Activated naive CD4-positive, alpha-beta T cell treated with Interleukin-2 at 50 U/mL for 16 hours (primary cell): ENCODE data around the gene APOL1.
"Not testable (repeated sequence)": the region's sequence is repeated elsewhere in the genome, so short reads cannot be mapped to it uniquely, and the experiment has no call there.

ENCODE experiments used
- DNase-seq: peaks from one replicate; pipeline ENCODE4 v3.0.0-alpha.2; 2020

APOL1 gene

DNA sequence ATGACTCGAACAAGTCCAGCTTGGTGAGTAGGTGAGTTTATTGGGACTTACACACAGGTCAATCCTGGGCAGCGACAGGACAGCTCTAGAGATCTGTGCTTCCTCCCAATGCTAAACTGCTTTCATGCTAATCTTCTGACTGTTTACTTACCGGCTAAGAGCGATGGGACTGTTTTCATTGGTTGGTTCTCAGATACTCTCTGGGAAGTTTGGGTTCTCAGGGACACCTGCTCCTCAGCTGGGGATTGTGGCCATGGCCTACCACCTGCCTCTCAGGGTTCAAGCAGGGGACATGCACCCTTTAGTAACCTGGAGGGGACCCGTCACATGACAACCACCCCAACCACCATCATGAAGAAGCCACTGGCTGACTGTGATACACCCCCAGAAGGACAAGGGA is 26.7 kb upstream of the APOL1 start:
- DNase-seq, result no peak

DNA sequence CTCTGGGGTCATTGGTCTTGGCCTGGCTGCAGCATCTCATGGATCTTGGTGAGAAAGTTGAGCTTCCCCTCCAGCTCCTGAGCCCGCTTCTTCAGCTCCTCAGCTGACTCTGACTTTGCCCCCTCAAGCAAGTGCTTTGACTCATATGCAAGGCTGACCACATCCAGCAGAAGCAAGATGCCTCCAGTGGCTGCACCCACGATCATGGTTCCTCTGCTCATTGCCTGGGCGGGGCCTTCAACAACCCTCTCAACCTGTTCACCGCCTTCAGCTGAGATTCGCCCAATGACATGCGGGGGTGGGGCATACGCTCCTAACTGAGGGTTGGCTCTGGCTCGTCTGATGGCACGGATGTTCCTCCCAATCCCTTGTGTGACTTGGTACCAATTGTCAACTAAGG is 25.5 kb upstream of the APOL1 start:
- no peak for DNase-seq

GRCh38 chr22:36227806-36228205 is 25.1 kb upstream of the APOL1 start:
- no peak for DNase-seq

GRCh38 chr22:36228369-36228768 is 24.6 kb upstream of the APOL1 start:
- DNase-seq, result not testable (repeated sequence)

- no peak for DNase-seq
Measured at GRCh38 chr22:36228944-36229343, 24.0 kb upstream of the APOL1 start.

- DNase-seq, result not testable (repeated sequence)
Measured at GRCh38 chr22:36229649-36230048, 23.3 kb upstream of the APOL1 start.

- not testable (repeated sequence) for DNase-seq
Measured at GRCh38 chr22:36231051-36231450, 21.9 kb upstream of the APOL1 start.

DNA sequence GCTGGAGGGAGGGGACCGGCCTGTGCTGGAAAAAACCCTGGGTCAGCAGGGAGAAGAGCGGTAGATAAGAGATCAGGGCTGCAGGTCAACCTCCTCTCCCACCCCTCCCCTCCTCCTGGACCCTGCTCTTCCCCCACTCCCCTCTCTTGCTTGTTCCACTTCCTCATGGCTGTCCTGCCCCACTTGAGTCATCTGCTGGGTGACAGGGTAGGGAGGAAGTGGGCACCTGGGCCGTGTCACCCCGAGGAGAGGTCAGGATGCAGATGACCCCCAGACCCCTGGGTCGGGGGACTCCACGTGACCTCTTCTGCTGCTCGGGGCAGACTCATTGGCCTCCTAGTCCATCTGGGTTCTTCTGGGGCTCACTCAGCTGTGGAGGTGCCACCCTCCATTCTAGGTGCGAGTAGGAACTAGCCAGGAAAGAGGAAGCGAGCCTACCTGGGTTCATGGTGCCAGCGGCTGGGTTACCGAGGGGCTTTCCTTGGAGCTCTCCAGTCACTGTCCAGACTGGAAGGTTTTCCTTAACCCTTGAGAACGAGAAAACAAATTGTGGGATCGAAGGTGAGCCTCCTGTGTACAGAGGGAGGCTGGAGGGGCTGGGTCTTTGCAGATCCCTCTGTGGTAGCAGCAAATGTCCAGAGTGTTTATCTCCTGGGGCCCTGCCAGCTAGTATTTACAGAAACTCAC is 20.1 kb upstream of the APOL1 start:
- DNase-seq, result no peak

DNA sequence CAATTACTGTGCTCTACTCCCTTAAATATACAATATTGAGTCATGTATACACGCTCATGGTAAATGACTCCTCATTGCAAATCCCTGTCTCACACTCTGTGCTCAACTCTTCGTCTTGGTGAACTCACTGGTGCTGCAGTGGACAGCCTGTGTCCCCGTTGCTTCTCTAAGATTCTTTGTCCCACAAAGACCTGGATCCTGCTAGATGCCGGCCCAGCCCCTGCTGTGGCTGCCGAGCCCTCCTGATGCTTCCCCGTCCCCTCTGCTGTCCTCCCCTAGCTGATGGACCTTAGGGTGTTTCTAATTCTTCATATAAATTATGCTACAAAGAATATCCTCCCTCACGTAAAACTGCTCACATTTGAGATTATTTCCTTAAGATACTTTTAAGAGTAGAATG is 19.1 kb upstream of the APOL1 start:
- no peak for DNase-seq

- DNase-seq, result no peak
Measured at GRCh38 chr22:36234213-36234612, 18.7 kb upstream of the APOL1 start.

GRCh38 chr22:36234919-36235318 is 18.0 kb upstream of the APOL1 start:
- DNase-seq, result no peak

DNA sequence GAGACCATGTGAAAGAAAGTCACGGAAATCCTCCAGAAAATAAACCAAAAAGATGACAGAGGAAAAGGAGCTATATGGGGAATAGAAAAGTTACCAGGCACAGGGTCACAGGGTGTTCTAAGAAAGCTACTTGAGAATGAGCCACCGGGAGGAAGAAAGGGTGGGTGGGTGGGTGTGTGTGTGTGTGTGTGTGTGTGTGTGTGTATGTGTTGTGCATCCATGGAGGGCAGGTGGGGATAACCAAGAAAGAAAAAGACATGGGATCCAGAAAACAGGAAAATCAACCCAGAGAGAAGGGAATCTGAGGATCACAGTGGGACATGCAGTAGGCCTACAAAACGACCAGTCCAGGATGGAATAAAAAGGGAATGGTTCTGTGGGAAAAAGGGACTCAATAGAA is 17.3 kb upstream of the APOL1 start:
- no peak for DNase-seq

DNA sequence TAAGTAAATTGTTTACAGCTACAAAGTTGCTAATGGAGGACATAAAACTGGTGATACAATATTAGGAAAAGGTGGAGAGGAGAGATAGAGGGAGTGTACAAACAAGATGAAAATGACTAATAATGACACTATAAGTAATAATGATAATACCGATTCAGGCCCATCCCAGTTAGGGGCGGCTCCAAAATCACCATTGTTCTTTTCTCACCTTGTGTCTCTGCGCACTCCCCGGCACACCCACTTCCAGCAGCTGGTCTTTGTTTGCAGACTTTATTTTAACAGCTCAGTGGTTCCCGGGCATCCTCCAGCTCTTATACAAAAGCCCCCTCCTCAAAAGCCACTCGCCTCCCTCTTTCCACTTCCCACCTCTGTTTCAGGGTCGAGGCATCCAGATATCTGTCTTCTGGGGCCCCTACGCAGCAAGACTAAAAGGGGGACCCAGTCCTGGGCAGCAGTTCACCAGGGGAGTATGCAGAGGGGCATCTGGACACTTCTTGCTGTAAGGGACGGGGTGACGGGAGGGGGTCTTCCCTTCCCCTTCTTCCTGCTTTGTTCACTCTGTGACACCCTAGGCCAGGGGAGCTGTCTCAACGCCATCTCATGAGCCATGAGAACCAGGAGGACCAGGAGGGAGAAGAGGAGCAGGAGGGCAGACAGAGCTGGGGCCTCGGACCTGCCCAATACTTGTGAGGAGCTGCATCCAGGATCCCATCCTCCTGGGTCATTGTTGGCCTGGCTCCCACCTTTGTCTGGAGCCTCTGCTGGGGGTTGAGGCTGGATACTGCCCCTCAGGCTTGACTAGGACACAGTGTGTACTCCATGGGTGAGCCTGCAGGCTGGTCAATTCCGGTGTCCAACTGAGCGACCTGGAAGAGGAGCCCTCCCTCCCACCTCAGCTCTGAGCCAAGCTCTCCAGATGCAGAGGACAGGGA is 16.3 kb upstream of the APOL1 start:
- DNase-seq, result no peak

GRCh38 chr22:36237462-36238372 is 15.2 kb upstream of the APOL1 start:
- DNase-seq, result peak; percentile 26

DNA sequence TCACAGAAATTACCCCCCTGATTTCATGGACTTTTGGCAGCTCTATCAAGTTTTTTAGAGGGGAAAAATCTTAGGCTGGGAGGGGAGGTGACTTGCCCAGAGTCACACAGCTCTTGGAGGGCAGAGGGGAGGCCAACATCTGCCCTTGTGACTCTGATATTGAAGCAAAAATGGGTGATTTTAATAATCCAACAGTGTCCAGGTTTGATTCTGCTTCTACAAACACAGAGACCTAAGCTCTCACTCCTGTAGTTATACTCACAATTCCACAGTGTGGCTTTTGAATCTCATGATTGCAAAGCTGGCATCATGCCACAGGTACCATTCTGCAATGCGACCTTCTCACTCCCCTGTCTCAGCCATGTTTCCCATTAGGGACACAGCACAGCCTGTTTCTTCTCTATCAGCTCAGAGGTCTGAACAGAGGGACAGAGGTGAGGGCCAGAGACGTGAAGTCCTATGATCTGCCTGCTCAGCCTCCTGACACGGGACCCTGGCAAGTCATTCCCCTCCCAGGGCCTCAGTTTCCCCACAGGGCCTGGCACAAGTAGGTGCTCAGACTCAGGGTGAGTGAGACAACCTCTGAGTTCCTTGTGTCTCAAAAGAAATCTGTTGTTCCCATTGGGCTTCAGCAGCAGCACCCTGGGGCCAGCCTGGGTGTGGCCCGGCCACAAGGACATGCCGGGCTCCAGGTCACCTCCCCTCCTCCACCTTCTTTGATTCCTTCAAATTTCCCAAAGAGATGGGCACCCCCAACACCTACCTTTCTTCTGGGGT is 14.4 kb upstream of the APOL1 start:
- DNase-seq, result no peak

- peak; percentile 27 for DNase-seq
Measured at GRCh38 chr22:36239150-36239400, 13.9 kb upstream of the APOL1 start.

- DNase-seq, result peak; percentile 84
Measured at GRCh38 chr22:36239401-36240171, 13.3 kb upstream of the APOL1 start, which contains the start of gene APOL2. Gene APOL2, minus strand, starts transcription at chr22:36239527. Its CDS starts 6,365 bp downstream, at chr22:36233162.

- DNase-seq, result no peak
Measured at GRCh38 chr22:36243986-36244385, 8.9 kb upstream of the APOL1 start.

- no peak for DNase-seq
Measured at GRCh38 chr22:36244522-36245391, 8.2 kb upstream of the APOL1 start.

DNA sequence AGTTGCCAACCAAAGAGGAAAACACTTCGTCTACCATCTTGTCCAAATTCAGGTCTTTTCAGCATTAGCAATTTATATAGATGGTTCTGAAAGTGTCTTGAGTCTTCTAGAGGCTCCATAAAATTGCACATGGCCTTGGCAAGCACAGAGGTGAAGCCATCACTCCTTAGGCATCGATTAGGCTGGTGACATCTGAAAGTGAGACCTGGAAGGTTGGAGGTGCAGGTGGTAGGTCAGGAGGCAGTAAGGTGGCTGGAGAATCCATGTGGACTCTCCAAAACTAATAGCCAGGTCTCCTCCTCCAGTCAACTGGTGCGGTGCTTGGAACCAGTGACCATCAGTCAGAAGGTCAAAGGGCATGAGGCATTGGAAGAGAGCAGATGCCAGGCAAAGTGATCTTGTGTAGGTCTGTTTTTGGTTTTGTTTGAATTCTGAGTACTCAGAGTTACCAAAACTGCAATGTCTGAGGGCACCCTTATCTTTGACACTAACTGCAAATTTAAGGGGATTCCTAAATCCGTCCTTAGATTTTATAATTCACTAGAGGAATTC is 7.1 kb upstream of the APOL1 start:
- DNase-seq, result no peak
